Spleen (tissue), 11 donors: ENCODE data around the gene SLC41A3. TPM values are rescaled to one million over a fixed set of nuclear protein-coding genes. Genes with fewer than 3 reads are reported as not detected.

Experiments used
- DNase-seq: peaks from one replicate; pipeline ENCODE4 v3.0.0-alpha.2; 2020
- H3K27ac ChIP-seq, 8 donors: fragments of 200-600 bp; sonication (generic) in 7 of 8; 1 replicate in 4 of 8; 2 replicates in 4 of 8; pipeline versions ENCODE4 v1.5.0 to v1.8.0; 2016 to 2021; ENCODE audit warnings: inconsistent platforms in 4 of 8, mild to moderate bottlenecking in 4 of 8, moderate library complexity in 1 of 8
- H3K27me3 ChIP-seq, 7 donors: fragments of 200-600 bp; sonication (generic) in 6 of 7; replicated peaks in 1 of 7; 1 replicate in 4 of 7; 2 replicates in 3 of 7; pipeline versions ENCODE4 v1.5.0 to v1.8.0; 2016 to 2021; ENCODE audit warnings: inconsistent platforms in 3 of 7, mild to moderate bottlenecking in 1 of 7
- H3K36me3 ChIP-seq, 6 donors: fragments of 200-600 bp; sonication (generic) in 5 of 6; 1 replicate in 4 of 6; 2 replicates in 2 of 6; pipeline versions ENCODE4 v1.5.0 to v1.8.0; 2016 to 2021; ENCODE audit warnings: inconsistent platforms in 2 of 6
- H3K4me1 ChIP-seq, 6 donors: fragments of 200-600 bp; sonication (generic) in 5 of 6; 1 replicate in 3 of 6; 2 replicates in 3 of 6; pipeline versions ENCODE4 v1.5.0 to v1.8.0; 2016 to 2021; ENCODE audit warnings: inconsistent platforms in 3 of 6
- H3K4me3 ChIP-seq, 8 donors: fragments of 200-600 bp; sonication (generic) in 7 of 8; 1 replicate in 4 of 8; 2 replicates in 4 of 8; pipeline versions ENCODE4 v1.5.0 to v1.8.0; 2016 to 2021; ENCODE audit warnings: inconsistent platforms in 4 of 8, mild to moderate bottlenecking in 4 of 8, moderate library complexity in 2 of 8
- H3K9me3 ChIP-seq, 8 donors: fragments of 200-600 bp; sonication (generic) in 7 of 8; 1 replicate in 4 of 8; 2 replicates in 4 of 8; pipeline versions ENCODE4 v1.5.0 to v1.8.0; 2016 to 2021; ENCODE audit warnings: inconsistent platforms in 4 of 8
- CTCF ChIP-seq, 11 experiments: fragments of 200-600 bp in 7 of 11; fragments of 450-650 bp in 4 of 11; sonication (generic) in 4 of 11; IDR thresholded peaks in 8 of 11; conservative IDR thresholded peaks in 3 of 11; 1 replicate in 7 of 11; 2 replicates in 4 of 11; pipeline versions ENCODE4 v1.4.0 to v1.8.0; 2016 to 2021; ENCODE audit warnings: antibody characterized with exemption in 11 of 11, inconsistent platforms in 4 of 11, mild to moderate bottlenecking in 1 of 11
- POLR2A ChIP-seq, 3 donors: fragments of 450-650 bp; IDR thresholded peaks; one replicate each; pipeline ENCODE4 v1.5.1; 2017; ENCODE audit warnings: antibody characterized with exemption in 3 of 3, mild to moderate bottlenecking in 1 of 3
- POLR2AphosphoS5 ChIP-seq, 3 donors: sonication (generic); formaldehyde crosslinking; IDR thresholded peaks; one replicate each; pipeline ENCODE4 v1.5.1; 2017; ENCODE audit warnings: antibody characterized with exemption in 3 of 3
- WGBS, 5 donors: extraction: QIAGEN DNeasy Blood & Tissue Kit in 3 of 5; methylation state at CpG; one replicate each; pipeline versions ENCODE4 v1.1.5 to v1.1.7; 2013 to 2018; 5-methylcytosine and 5-hydroxymethylcytosine counted together
- intact Hi-C: fragments of 100-400 bp; cut with DNase I; formaldehyde crosslinking; loops from one replicate; pipeline ENCODE4 v1.15.0; 2023; ENCODE audit warnings: low total_unique reads
- polyA plus RNA-seq, 3 donors: library from polyadenylated mRNA; stranded (reverse); fragments of 200-250 nt; gene quantifications; one replicate each; pipeline ENCODE4 v1.2.1, GENCODE V29; 2013
- total RNA-seq, 7 donors: library from RNA; depleted of rRNA in 3 of 7; stranded (reverse); fragments of >200 nt in 3 of 7; fragmentation: NEBNext Ultra II Directional in 4 of 7; extraction: Animal tissue kit (Norgen Biotek cat#: 25700) in 4 of 7; gene quantifications; one replicate each; pipeline versions ENCODE4 v1.1.0 to v1.2.1, GENCODE V29; 2016 to 2021
- donor health status: healthy with polysubstance abuse.
- donor health status: DM: no; HTN: no; CAD: no; lungs with moderate emphysema.
- donor health status: DM: no; HTN: no; CAD: no.
- donor health status: Bipolar disorder and iron deficiency.
- donor health status: healthy.
- donor health status: DM: no; HTN: no; CAD: no.
- donor health status: DM: yes; HTN: yes; CAD: no.

SLC41A3 gene
- total and polyA plus RNA-seq, 10 donors: 16.3 to 43.7 (median 33.7) TPM

DNA sequence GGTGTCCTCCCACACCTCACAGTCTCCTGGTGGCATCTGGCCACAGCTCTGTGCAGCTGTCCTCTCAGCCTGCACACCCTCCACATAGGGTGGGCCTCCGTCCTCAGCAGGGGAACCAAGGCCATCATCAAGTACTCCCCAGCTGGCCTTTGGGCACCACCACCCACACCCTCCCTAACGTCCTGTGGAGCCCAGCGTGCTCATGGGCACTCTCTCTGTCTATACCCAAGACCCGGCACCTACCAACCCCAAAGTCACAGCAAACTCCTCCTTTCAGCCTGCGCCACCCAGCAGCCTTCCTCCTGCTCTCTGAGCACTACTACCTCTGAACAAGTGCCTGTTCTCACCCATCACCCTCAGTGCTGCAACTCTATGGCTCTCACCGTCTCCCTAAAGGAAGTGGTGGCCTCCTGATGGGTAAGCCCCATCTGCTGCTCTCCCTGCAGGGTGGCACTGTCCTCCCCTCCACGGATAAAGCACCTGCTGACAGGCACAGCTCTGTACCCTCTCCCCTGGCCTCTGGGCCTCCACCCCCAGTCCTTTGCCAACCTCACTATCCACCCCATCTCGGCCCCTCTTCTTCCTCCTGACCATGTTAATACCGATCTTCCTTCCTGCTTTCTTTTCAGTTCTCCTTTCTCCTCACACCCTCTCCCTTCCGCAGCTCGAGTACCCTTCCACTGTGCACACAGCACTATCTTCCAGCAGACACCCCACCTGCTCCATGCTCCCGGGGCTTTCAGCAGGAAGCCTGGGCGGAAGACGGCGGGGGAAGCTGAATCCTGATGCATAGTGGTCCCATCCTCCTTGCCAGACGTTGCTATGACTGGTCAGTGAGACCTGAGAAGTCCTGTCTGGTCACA is 31.5 kb downstream of the SLC41A3 start:
- intact Hi-C loops: no loop called here
- Histone ChIP-seq H3K27me3 (no peaks in the 10 kb centered on the region), H3K9me3 (no peaks in the 10 kb centered on the region), H3K36me3 (peaks cover 0 to 38% (median 5%) of the 10 kb centered on the region in 6 donors), H3K27ac (no peak overlapping the region), H3K4me1 (peaks cover 0 to 24% (median 13%) of the 10 kb centered on the region in 6 donors), H3K4me3 (no peak overlapping the region)
- no peak for DNase-seq
- TF ChIP-seq POLR2A (IDR thresholded peaks at IDR 0.05): no peak
- TF ChIP-seq CTCF (IDR thresholded peaks at IDR 0.05 in 8 of 11, conservative IDR thresholded peaks at IDR 0.05 in 3 of 11): no peak
- no peak for TF ChIP-seq POLR2AphosphoS5 (IDR thresholded peaks at IDR 0.05)
- 39 to 51% (median 47%) methylated on average over 16 of the region's 16 CpGs for WGBS, 5 donors

DNA sequence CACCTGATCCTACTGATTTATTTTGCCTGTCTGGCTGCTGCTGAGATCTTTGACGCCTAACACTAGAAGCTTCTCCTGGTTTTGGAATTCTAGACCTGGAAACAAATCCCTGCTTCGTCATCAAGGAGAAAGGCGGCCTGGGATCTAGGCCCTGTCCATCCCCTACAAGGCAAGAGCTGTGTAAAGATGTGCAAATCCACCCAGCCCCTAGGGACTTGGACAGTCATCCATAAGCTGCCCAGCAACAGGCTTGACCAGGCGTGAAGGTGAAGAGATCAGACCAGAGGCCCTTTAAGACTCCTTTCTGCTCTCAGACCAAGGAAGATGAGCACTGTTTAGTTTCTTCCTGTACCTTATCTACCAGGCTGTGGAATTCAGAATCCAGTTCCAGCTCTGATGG is 32.2 kb downstream of the SLC41A3 start:
- Histone ChIP-seq H3K36me3 (peaks cover 0 to 39% (median 7%) of the 10 kb centered on the region in 6 donors), H3K4me3 (no peak overlapping the region), H3K9me3 (no peaks in the 10 kb centered on the region), H3K27ac (no peak overlapping the region), H3K4me1 (peaks cover 0 to 17% (median 12%) of the 10 kb centered on the region in 6 donors), H3K27me3 (no peaks in the 10 kb centered on the region)
- 93 to 99% (median 96%) methylated on average over 4 of the region's 4 CpGs for WGBS, 5 donors
- intact Hi-C loops: no loop called here
- TF ChIP-seq CTCF (IDR thresholded peaks at IDR 0.05 in 8 of 11, conservative IDR thresholded peaks at IDR 0.05 in 3 of 11): no peak
- no peak for DNase-seq

GRCh38 chr3:126051234-126051633 is 32.7 kb downstream of the SLC41A3 start:
- intact Hi-C loops: no loop called here
- Histone ChIP-seq H3K4me1 (peaks cover 0 to 16% (median 12%) of the 10 kb centered on the region in 6 donors), H3K9me3 (peaks cover 0 to 4% (median 0%) of the 10 kb centered on the region in 8 donors), H3K27ac (no peak overlapping the region), H3K36me3 (peaks cover 0 to 35% (median 5%) of the 10 kb centered on the region in 6 donors), H3K4me3 (no peak overlapping the region), H3K27me3 (no peaks in the 10 kb centered on the region)
- DNase-seq: no peak
- TF ChIP-seq CTCF (IDR thresholded peaks at IDR 0.05 in 8 of 11, conservative IDR thresholded peaks at IDR 0.05 in 3 of 11) (no peak), POLR2A (IDR thresholded peaks at IDR 0.05) (no peak), POLR2AphosphoS5 (IDR thresholded peaks at IDR 0.05) (no peak)
- 84 to 95% (median 89%) methylated on average over 8 of the region's 8 CpGs for WGBS, 5 donors

DNA sequence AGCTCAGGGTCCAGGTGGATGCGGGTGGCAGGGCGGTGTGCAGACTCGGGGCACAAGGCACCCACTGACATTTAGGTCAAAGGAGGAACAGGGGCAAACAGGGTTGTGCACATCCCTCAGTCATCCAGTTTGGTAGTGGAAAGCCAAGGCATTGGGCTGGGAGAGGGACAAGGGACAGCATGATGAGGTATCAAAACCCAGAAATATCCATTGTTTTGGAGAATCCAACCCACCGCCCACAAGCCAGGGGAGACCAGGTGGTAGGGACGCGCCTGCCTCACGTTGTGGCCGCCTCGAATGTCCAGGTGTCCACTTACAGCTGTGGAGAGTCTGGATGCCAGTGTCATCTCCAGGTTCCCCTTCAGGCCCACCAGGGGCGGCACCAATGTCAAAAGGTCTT is 33.3 kb downstream of the SLC41A3 start:
- WGBS, 5 donors: 96 to 97% (median 97%) methylated on average over 10 of the region's 10 CpGs
- DNase-seq: no peak
- TF ChIP-seq CTCF (IDR thresholded peaks at IDR 0.05 in 8 of 11, conservative IDR thresholded peaks at IDR 0.05 in 3 of 11) (no peak), POLR2A (IDR thresholded peaks at IDR 0.05) (no peak), POLR2AphosphoS5 (IDR thresholded peaks at IDR 0.05) (no peak)
- Histone ChIP-seq H3K27ac (no peak overlapping the region), H3K4me3 (no peak overlapping the region), H3K9me3 (peaks cover 0 to 4% (median 0%) of the 10 kb centered on the region in 8 donors), H3K36me3 (peaks cover 0 to 29% (median 5%) of the 10 kb centered on the region in 6 donors), H3K27me3 (no peaks in the 10 kb centered on the region), H3K4me1 (peaks cover 0 to 16% (median 12%) of the 10 kb centered on the region in 6 donors)
- intact Hi-C loops: no loop called here
